Natural killer cell (primary cell): ENCODE measurements around the gene FBRS. TPM values are rescaled to one million over a fixed set of nuclear protein-coding genes. Genes with fewer than 3 reads are reported as not detected.
"Not testable (repeated sequence)": the region's sequence is repeated elsewhere in the genome, so short reads cannot be mapped to it uniquely, and the experiment has no call there.

ENCODE experiments used
- ATAC-seq, 3 donors: fragments of 150-1000 bp in 2 of 3; fragments of 200-7000 bp in 1 of 3; cut with Tn5 transposase; 1 replicate in 1 of 3; 2 replicates in 2 of 3; pipeline ENCODE4 v1.10.0; 2021; ENCODE audit warnings: mild to moderate bottlenecking in 2 of 3, moderate library complexity in 2 of 3
- DNase-seq, 2 donors: peaks; one replicate each; pipeline versions ENCODE4 v3.0.0 to v3.0.0-alpha.2; 2013 to 2021; ENCODE audit warnings: mixed read lengths in 1 of 2
- H3K27ac ChIP-seq: one replicate; pipeline ENCODE4 v1.5.1; 2013; ENCODE audit warnings: mild to moderate bottlenecking, low read length
- H3K27me3 ChIP-seq: one replicate; pipeline ENCODE4 v1.6.1; 2013; ENCODE audit warnings: low read length; ENCODE audit not compliant: control insufficient read depth, insufficient read depth
- H3K36me3 ChIP-seq: one replicate; pipeline ENCODE4 v1.6.1; 2013; ENCODE audit warnings: low read length; ENCODE audit not compliant: control insufficient read depth, insufficient read depth
- H3K4me1 ChIP-seq: one replicate; pipeline ENCODE4 v1.6.1; 2013; ENCODE audit warnings: low read length; ENCODE audit not compliant: control insufficient read depth, insufficient read depth
- H3K4me3 ChIP-seq: one replicate; pipeline ENCODE4 v1.5.1; 2013; ENCODE audit warnings: low read length
- H3K9me3 ChIP-seq: one replicate; pipeline ENCODE4 v1.6.1; 2013; ENCODE audit warnings: low read length; ENCODE audit not compliant: control insufficient read depth, insufficient read depth
- H3K27ac Mint-ChIP-seq, 2 donors: one replicate each; pipeline ENCODE4 v1.8.0; 2022; ENCODE audit warnings: mild to moderate bottlenecking in 2 of 2, mixed read lengths in 2 of 2, moderate library complexity in 1 of 2
- H3K27me3 Mint-ChIP-seq, 2 donors: one replicate each; pipeline ENCODE4 v1.8.0; 2022; ENCODE audit warnings: low read depth in 2 of 2, mixed read lengths in 2 of 2
- H3K36me3 Mint-ChIP-seq: one replicate; pipeline ENCODE4 v1.8.0; 2022; ENCODE audit warnings: mixed read lengths
- H3K4me1 Mint-ChIP-seq, 2 donors: one replicate each; pipeline ENCODE4 v1.8.0; 2022; ENCODE audit warnings: mixed read lengths in 2 of 2
- H3K4me3 Mint-ChIP-seq: one replicate; pipeline ENCODE4 v1.8.0; 2022; ENCODE audit warnings: mild to moderate bottlenecking, moderate library complexity, mixed read lengths
- H3K9me3 Mint-ChIP-seq, 2 donors: one replicate each; pipeline ENCODE4 v1.8.0; 2022; ENCODE audit warnings: mixed read lengths in 2 of 2
- CTCF ChIP-seq: fragments of 200-600 bp; IDR thresholded peaks from one replicate; pipeline ENCODE4 v1.8.0; 2022; ENCODE audit warnings: antibody characterized with exemption
- WGBS: methylation state at CpG from one replicate; pipeline ENCODE4 v1.1.7; 2013; ENCODE audit warnings: missing lambda C conversion rate; ENCODE audit not compliant: insufficient coverage; 5-methylcytosine and 5-hydroxymethylcytosine counted together
- intact Hi-C: fragments of 100-400 bp; cut with micrococcal nuclease; formaldehyde crosslinking; loops from one replicate; pipeline ENCODE4 v1.14.2; 2022
- total RNA-seq, 4 donors: library from RNA; stranded (reverse); fragments of 120-200 nt in 1 of 4; gene quantifications; one replicate each; pipeline versions ENCODE4 v1.2.3 to v1.2.4, GENCODE V29; 2013 to 2022

FBRS gene
- total RNA-seq, 3 donors from 2014 or later (not counting 1 experiment from before 2014, with no cell fraction given) = 158 to 182 (median 172) TPM

DNA sequence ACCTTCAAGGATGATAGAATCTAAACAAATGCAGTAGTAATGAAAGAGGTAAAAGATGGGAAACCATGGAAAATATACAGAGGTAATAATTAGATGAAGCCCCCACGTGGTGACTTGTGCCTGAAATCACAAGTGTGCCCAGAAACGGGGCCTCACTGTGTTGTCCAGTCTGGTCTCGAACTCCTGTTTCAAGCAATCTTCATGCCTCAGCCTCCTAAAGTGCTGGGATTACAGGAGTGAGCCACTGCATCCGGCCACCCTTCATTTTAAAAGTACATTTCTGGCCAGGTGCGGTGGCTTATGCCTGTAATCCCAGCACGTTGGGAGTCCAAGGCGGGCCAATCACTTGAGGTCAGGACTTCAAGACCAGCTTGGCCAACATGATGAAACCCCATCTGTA lies 21.6 kb upstream of the FBRS start:
- ATAC-seq = no peak
- WGBS = 96% methylated on average over 7 of the region's 7 CpGs
- H3K9me3 ChIP-seq = no peaks in the 10 kb centered on the region
- H3K27me3 ChIP-seq = no peaks in the 10 kb centered on the region
- Mint-ChIP-seq H3K9me3 (no peaks in the 10 kb centered on the region), H3K4me3 (peak overlapping the region; percentile 17), H3K27ac (no peak overlapping the region), H3K4me1 (peaks cover 0 to 17% of the 10 kb centered on the region in 2 donors), H3K27me3 (no peaks in the 10 kb centered on the region), H3K36me3 (no peaks in the 10 kb centered on the region)
- no peak for TF ChIP-seq CTCF
- intact Hi-C loops = loop anchor here (10.0 kb wide), 1 partner anchor 58 kb away; the partner anchor contains the start of gene SRCAP
- H3K27ac ChIP-seq = no peak overlapping the region
- no peak overlapping the region for H3K4me3 ChIP-seq
- DNase-seq = no peak
- no peaks in the 10 kb centered on the region for H3K36me3 ChIP-seq
- peaks cover 17% of the 10 kb centered on the region for H3K4me1 ChIP-seq

DNA sequence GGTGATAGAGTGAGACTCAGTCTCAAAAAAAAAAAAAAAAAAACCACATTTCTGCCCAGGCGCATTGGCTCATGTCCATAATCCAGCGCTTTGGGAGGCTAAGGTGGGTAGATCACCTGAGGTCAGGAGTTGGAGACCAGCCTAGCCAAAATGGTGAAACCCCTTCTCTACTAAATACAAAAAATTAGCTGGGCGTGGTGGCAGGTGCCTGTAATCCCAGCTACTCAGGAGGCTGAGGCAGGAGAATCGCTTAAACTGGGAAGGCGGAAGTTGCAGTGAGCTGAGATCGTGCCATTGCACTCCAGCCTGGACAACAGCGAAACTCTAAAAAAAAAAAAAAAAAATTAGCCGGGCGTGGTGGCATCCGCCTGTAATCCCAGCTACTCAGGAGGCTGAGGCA lies 21.1 kb upstream of the FBRS start:
- H3K4me3 ChIP-seq, H3K36me3 Mint-ChIP-seq, H3K27ac Mint-ChIP-seq, H3K9me3 ChIP-seq, H3K27me3 ChIP-seq, H3K9me3 Mint-ChIP-seq, DNase-seq, H3K4me3 Mint-ChIP-seq, H3K36me3 ChIP-seq, ATAC-seq, H3K27ac ChIP-seq, H3K27me3 Mint-ChIP-seq: not testable (repeated sequence)
- WGBS = 97% methylated on average over 8 of the region's 10 CpGs
- peaks cover 0 to 17% of the 10 kb centered on the region in 2 donors for H3K4me1 Mint-ChIP-seq
- peaks cover 17% of the 10 kb centered on the region for H3K4me1 ChIP-seq
- intact Hi-C loops = loop anchor here (10.0 kb wide), 1 partner anchor 58 kb away; the partner anchor contains the start of gene SRCAP

GRCh38 chr16:30637944-30638343 lies 20.3 kb upstream of the FBRS start:
- no CpG with 5 or more reads among the region's 1 CpG for WGBS
- H3K36me3 ChIP-seq = no peaks in the 10 kb centered on the region
- H3K9me3 ChIP-seq = no peaks in the 10 kb centered on the region
- H3K4me1 ChIP-seq = peaks cover 17% of the 10 kb centered on the region
- Mint-ChIP-seq H3K27ac (no peak overlapping the region), H3K4me3 (no peak overlapping the region), H3K4me1 (peaks cover 0 to 17% of the 10 kb centered on the region in 2 donors), H3K36me3 (no peaks in the 10 kb centered on the region), H3K9me3 (no peaks in the 10 kb centered on the region), H3K27me3 (no peaks in the 10 kb centered on the region)
- H3K27ac ChIP-seq = no peak overlapping the region
- H3K4me3 ChIP-seq = no peak overlapping the region
- DNase-seq (peak in 1 of 2 donors; percentile 70), ATAC-seq (no peak)
- intact Hi-C loops = loop anchor here (10.0 kb wide), 1 partner anchor 57 kb away; the partner anchor contains the start of gene SRCAP
- H3K27me3 ChIP-seq = no peaks in the 10 kb centered on the region
- TF ChIP-seq CTCF = no peak

- ATAC-seq (no peak), DNase-seq (no peak)
- Histone ChIP-seq H3K4me1 (no peaks in the 10 kb centered on the region), H3K27ac (no peak overlapping the region), H3K9me3 (no peaks in the 10 kb centered on the region), H3K4me3 (no peak overlapping the region), H3K27me3 (no peaks in the 10 kb centered on the region), H3K36me3 (no peaks in the 10 kb centered on the region)
- Mint-ChIP-seq H3K36me3 (no peaks in the 10 kb centered on the region), H3K4me1 (peaks cover 0 to 4% of the 10 kb centered on the region in 2 donors), H3K27ac (no peak overlapping the region), H3K27me3 (no peaks in the 10 kb centered on the region), H3K9me3 (no peaks in the 10 kb centered on the region), H3K4me3 (no peak overlapping the region)
- TF ChIP-seq CTCF = no peak
- 82% methylated on average over 2 of the region's 3 CpGs for WGBS
- intact Hi-C loops = no loop called here
Measured at GRCh38 chr16:30641378-30641982, 16.8 kb upstream of the FBRS start.
